ENCODE measurements around the gene ANKRD29.

Gene ANKRD29

DNA sequence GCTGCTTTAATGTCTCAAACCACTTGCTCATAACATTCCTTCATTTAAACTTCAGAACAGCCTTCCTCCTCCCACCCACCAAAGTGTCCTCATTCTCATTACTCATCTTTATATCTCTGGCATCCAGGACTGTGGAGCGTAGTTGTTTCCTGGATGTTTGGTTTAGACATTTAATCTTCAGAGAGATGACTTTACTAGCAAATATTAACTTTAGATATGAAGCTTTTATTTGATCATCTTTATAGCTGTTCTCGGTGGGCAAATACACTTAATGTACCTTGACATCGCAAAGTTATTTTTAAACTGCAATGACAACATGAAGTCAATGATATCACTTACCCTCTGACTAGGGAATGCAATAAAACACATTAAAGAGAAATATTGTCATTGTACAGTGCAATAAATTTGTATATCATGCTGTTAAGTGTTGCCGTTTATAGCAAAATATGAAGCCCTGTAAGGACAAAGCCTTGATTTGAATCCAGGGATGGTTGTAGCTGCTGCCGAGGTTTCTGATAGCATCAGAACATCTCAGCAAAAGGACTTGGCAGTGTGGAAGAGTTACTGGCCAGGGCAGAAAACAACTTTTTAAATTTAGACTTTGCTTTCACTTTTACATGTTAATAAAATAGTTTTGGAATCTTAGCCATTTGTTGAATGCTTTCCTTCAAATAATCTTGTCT lies 21.9 kb upstream of the ANKRD29 start:
- in situ Hi-C loops (cut with MboI; ENCODE audit: low pct_unique_long_range_greater_than_20kb, low sequenced_read_pairs, unreplicated experiment) = no loop called here
- no peak for DNase-seq (ENCODE audit: low spot score)
- TF ChIP-seq, protein P1, sequence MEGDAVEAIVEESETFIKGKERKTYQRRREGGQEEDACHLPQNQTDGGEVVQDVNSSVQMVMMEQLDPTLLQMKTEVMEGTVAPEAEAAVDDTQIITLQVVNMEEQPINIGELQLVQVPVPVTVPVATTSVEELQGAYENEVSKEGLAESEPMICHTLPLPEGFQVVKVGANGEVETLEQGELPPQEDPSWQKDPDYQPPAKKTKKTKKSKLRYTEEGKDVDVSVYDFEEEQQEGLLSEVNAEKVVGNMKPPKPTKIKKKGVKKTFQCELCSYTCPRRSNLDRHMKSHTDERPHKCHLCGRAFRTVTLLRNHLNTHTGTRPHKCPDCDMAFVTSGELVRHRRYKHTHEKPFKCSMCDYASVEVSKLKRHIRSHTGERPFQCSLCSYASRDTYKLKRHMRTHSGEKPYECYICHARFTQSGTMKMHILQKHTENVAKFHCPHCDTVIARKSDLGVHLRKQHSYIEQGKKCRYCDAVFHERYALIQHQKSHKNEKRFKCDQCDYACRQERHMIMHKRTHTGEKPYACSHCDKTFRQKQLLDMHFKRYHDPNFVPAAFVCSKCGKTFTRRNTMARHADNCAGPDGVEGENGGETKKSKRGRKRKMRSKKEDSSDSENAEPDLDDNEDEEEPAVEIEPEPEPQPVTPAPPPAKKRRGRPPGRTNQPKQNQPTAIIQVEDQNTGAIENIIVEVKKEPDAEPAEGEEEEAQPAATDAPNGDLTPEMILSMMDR (IDR thresholded peaks at IDR 0.05; ENCODE audit: extremely low read depth, insufficient read depth, missing control alignments) = no peak

DNA sequence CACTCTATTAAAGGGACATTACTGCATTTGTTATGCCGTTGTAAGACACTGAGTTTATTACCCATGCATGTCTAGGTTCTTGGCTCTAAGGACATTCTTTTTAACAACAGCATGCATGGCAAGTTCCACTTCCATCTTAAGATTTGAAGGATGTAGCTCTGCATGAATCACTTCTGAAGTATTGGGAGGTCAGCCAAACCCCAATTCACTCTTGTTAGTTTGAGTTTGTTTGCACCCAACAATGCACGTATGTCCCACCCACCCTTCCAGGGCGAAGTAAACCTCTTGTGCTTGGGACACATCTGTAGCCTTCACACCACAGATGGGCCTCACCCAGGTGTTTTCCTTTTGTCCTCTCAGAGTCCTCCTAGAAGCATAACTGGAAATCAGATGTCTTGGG lies 21.0 kb upstream of the ANKRD29 start:
- in situ Hi-C loops (cut with MboI; ENCODE audit: low pct_unique_long_range_greater_than_20kb, low sequenced_read_pairs, unreplicated experiment) = no loop called here
- TF ChIP-seq, protein P1 (IDR thresholded peaks at IDR 0.05; ENCODE audit: extremely low read depth, insufficient read depth, missing control alignments) = no peak
- DNase-seq (ENCODE audit: low spot score) = no peak

DNA sequence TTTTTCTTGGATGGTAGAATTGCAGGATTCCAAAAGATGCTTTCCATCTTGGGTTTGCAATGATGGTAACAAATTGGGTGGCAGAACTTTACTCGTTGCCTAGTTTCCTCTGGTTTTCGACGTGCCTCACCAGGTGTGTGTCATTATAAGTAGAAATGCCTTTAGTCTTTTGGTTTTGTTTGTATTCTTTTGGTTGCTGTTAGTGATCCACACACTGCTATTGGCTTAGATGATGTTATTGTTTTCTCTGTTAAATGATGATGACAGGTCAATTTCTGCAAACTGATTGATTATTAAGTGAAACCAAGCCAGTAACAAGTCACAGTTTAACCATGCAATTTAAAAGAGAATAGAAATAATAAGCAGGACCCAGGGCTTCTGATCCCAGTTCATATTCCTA lies 20.4 kb upstream of the ANKRD29 start:
- DNase-seq (ENCODE audit: low spot score) = no peak
- TF ChIP-seq, protein P1 (IDR thresholded peaks at IDR 0.05; ENCODE audit: extremely low read depth, insufficient read depth, missing control alignments) = no peak
- in situ Hi-C loops (cut with MboI; ENCODE audit: low pct_unique_long_range_greater_than_20kb, low sequenced_read_pairs, unreplicated experiment) = no loop called here

DNA sequence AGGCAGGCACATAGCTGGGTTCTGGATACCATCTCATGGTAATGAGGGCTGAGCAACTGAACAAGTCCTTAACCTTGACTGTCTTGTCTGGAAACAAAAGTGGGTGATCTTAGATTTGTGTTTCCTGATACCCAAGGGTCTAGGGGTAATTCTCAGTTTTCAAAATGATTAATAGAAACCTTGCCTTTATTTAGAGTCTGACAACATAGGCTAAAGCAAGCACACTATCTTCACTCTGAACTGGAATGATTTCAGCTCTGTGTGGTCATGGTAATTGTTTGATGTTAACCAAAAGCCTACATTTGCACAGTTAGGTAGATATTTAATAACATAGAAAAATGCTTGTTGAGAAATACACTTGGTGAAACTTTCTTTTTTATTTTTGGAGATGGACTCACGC lies 19.8 kb upstream of the ANKRD29 start:
- in situ Hi-C loops (cut with MboI; ENCODE audit: low pct_unique_long_range_greater_than_20kb, low sequenced_read_pairs, unreplicated experiment) = no loop called here
- peak; percentile 62 for DNase-seq (ENCODE audit: low spot score)
- TF ChIP-seq, protein P1 (IDR thresholded peaks at IDR 0.05; ENCODE audit: extremely low read depth, insufficient read depth, missing control alignments) = no peak

DNA sequence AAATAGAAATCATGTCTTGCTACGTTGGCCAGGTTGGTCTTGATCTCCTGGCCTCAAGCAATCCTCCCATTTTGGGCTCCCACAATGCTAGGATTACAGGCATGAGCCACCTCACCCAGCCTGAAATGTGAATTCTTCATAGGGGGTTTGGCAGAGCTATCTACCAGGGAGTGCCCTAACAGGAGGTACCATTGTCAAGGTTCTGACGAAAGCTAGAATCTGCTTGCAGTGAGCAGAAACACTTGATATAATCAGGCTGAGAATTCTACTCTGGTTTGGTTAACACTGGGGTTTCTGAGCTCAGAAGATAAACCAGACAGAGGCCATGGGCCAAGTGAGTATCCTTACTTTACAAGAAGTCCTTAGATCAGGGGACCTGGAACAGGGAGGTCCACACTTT lies 19.3 kb upstream of the ANKRD29 start:
- in situ Hi-C loops (cut with MboI; ENCODE audit: low pct_unique_long_range_greater_than_20kb, low sequenced_read_pairs, unreplicated experiment) = no loop called here
- DNase-seq (ENCODE audit: low spot score) = no peak
- TF ChIP-seq, protein P1 (IDR thresholded peaks at IDR 0.05; ENCODE audit: extremely low read depth, insufficient read depth, missing control alignments) = no peak

DNA sequence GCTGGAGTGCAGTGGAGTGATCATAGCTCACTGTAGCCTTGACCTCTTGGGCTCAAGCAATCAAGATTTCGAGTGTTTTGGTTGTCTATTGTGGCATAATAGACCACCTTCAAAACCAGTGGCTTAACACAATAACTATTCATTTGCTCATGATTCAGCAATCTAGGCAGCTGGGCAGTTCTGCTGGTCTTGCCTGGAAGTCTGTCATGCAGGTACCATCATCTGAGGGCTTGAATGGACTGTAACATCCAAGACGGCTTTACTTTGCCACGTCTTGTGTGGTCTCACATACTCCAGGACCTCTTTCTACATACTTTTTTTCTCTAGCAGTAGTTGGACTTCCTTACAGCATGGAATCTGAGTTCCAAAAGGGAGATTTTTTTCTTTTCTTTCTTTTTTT lies 13.2 kb upstream of the ANKRD29 start:
- TF ChIP-seq, protein P1 (IDR thresholded peaks at IDR 0.05; ENCODE audit: extremely low read depth, insufficient read depth, missing control alignments) = no peak
- in situ Hi-C loops (cut with MboI; ENCODE audit: low pct_unique_long_range_greater_than_20kb, low sequenced_read_pairs, unreplicated experiment) = no loop called here
- no peak for DNase-seq (ENCODE audit: low spot score)

All from GM13977 (cell line).